Stomach (tissue), 4 donors: Measurements from ENCODE around the gene KRT81.

Experiments used
- CTCF ChIP-seq, 7 experiments: fragments of 450-650 bp in 4 of 7; fragments of 200-600 bp in 3 of 7; sonication (generic) in 3 of 7; IDR thresholded peaks; one replicate each; pipeline ENCODE4 v1.5.1; 2016 to 2019; ENCODE audit warnings: antibody characterized with exemption in 7 of 7, control low read depth in 2 of 7, mild to moderate bottlenecking in 1 of 7
- POLR2AphosphoS5 ChIP-seq, 3 donors: sonication (generic); formaldehyde crosslinking; IDR thresholded peaks; one replicate each; pipeline ENCODE4 v1.6.1; 2016; ENCODE audit warnings: antibody characterized with exemption in 3 of 3

- TF ChIP-seq POLR2AphosphoS5 (IDR thresholded peaks at IDR 0.05) (no peak), CTCF (IDR thresholded peaks at IDR 0.05) (no peak)
These were observed 35.3 kb downstream of the KRT81 start for GRCh38 chr12:52255926-52256583.
